H1 (cell line): Measurements from ENCODE around the gene RWDD4.

Experiments
- EP300 ChIP-seq, 2 experiments: IDR thresholded peaks; 1 replicate in 1 of 2; 2 replicates in 1 of 2; pipeline ENCODE4 v1.6.1; 2011 to 2012; ENCODE audit warnings: low read depth in 2 of 2, low read length in 2 of 2, mild to moderate bottlenecking in 2 of 2, borderline replicate concordance in 1 of 2, inconsistent platforms in 1 of 2, moderate library complexity in 1 of 2
- EZH2 ChIP-seq: fragments of 200-600 bp; sonication (generic); IDR thresholded peaks from 2 replicates; pipeline ENCODE4 v1.7.1; 2012; ENCODE audit warnings: low read depth, mild to moderate bottlenecking, moderate library complexity, low read length, inconsistent platforms; ENCODE audit not compliant: severe bottlenecking
- RNF2 ChIP-seq: fragments of 200-900, 300-1000 bp; sonication (generic); IDR thresholded peaks from 2 replicates; pipeline ENCODE4 v1.7.1; 2016; ENCODE audit warnings: borderline replicate concordance, low read depth, mild to moderate bottlenecking, antibody characterized with exemption, low read length; ENCODE audit not compliant: poor library complexity, severe bottlenecking; ENCODE audit errors: missing control alignments
- SIRT6 ChIP-seq: IDR thresholded peaks from one replicate; pipeline ENCODE4 v1.7.1; 2012; ENCODE audit warnings: low read length, inconsistent platforms
- TF ChIP-seq, protein P1 (sequence below), 3 experiments: IDR thresholded peaks; 1 replicate in 2 of 3; 2 replicates in 1 of 3; pipeline versions ENCODE4 v1.5.1 to v1.6.1; 2011; ENCODE audit warnings: low read length in 3 of 3, mild to moderate bottlenecking in 3 of 3, inconsistent platforms in 2 of 3, low read depth in 1 of 3, moderate library complexity in 1 of 3; ENCODE audit not compliant: insufficient read depth in 1 of 3; ENCODE audit errors: control extremely low read depth in 1 of 3

GRCh38 chr4:183599284-183599683 is 59.7 kb downstream of the RWDD4 start:
- TF ChIP-seq, protein P1, sequence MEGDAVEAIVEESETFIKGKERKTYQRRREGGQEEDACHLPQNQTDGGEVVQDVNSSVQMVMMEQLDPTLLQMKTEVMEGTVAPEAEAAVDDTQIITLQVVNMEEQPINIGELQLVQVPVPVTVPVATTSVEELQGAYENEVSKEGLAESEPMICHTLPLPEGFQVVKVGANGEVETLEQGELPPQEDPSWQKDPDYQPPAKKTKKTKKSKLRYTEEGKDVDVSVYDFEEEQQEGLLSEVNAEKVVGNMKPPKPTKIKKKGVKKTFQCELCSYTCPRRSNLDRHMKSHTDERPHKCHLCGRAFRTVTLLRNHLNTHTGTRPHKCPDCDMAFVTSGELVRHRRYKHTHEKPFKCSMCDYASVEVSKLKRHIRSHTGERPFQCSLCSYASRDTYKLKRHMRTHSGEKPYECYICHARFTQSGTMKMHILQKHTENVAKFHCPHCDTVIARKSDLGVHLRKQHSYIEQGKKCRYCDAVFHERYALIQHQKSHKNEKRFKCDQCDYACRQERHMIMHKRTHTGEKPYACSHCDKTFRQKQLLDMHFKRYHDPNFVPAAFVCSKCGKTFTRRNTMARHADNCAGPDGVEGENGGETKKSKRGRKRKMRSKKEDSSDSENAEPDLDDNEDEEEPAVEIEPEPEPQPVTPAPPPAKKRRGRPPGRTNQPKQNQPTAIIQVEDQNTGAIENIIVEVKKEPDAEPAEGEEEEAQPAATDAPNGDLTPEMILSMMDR (IDR thresholded peaks at IDR 0.05; ENCODE audit: control extremely low read depth in 1 of 3, insufficient read depth in 1 of 3, low read depth in 1 of 3, low read length in 3 of 3), result no peak
- TF ChIP-seq RNF2 (no peak), SIRT6 (no peak), EP300 (IDR thresholded peaks at IDR 0.05; ENCODE audit: borderline replicate concordance in 1 of 2, low read depth in 2 of 2, low read length in 2 of 2) (no peak), EZH2 (no peak)
